HG03558 (cell line): ENCODE results near the gene IL4I1.

Source experiments
- ATAC-seq: cut with Tn5 transposase; IDR thresholded peaks from one replicate; pipeline ENCODE4 v1.9.1; 2021; ENCODE audit warnings: moderate number of reproducible peaks; ENCODE audit not compliant: unreplicated experiment; ENCODE audit errors: extremely low read depth

IL4I1 gene

GRCh38 chr19:49904136-49904535, 7.4 kb upstream of the IL4I1 start:
- no peak for ATAC-seq

- ATAC-seq: no peak
Observed at GRCh38 chr19:49895566-49896297, 955 bp downstream of the IL4I1 start.

DNA sequence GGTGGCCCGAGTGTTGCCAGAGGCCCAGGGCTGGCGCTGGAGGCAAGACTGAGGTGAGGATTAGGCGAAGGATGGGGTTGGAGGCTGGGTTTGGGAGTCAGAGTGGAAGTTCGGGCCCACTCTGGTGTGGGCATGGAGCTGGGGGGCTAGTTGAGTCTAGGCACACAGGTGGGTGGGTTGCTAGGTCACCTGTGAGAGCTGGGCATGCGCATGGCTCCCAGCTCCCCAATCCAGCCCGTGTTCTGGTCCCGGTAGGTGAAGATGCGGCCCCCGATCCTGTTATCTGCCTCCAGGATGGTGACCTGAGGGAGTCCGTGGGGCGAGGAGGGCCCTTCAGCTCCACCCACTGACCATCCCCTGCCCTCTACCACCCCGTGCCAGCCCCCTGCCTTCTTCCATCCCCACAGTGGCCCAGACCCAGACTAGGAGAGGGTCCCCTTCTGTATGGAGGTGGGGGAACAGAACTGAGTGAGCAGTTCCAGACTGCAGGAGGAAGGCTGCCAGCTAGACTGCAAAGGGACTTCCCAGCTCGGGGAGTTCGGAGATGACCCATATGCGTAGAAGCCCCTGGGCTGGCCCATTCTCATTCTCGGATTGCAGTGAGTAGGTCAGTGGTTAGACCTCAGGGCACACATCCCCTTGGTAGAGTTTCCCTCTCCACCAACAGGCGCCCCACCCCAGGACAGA, 1.7 kb downstream of the IL4I1 start:
- ATAC-seq: no peak

DNA sequence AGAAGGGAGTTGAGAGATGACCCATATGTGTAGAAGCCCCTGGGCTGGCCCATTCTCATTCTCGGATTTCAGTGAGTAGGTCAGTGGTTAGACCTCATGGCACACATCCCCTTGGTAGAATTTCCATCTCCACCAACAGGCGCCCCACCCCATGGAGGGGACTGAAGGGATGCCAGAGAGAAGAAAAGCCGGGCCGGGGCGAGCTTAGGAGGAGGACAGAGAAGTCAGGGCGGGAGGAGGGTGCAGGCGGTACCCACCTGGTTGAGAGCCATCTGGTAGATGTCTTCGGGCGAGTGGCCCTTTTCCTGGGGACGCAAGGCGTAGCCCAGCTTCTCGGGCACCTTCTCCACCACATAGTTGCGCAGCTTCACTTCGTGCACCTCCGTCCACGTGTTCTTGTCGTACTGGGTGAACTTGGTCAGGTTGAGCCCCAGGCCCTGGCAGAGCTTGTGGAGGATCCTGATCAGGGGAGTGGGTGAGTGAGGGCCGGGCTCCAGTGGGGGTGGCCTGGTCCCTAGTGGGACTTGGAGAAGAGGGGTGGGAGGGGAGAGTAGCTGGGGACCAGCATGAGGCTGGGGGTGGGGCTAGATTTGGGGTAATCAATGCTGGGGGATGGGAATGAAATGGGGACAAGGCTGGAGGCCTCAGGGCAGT, 2.5 kb downstream of the IL4I1 start:
- ATAC-seq: no peak

DNA sequence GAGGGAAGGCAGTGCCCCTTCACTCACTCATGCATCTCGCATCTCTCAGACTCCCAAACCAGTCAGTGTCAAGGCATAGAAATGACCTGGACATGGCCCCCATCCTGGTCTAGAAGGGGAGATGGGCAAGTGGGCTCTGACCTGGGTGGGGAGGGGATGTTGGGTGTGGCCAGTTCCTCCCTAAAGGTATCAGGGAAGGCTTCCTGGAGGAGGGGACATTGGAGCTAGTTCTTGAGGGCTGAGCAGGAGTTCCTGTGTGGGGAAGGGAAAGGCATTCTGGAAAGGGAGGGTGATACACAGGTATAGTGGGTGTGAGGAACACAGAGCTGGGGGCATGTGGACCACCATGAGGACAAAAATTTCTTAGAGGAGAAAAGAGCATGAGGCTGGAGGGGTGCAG, 4.0 kb downstream of the IL4I1 start:
- ATAC-seq: no peak

- ATAC-seq: no peak
Observed at GRCh38 chr19:49891393-49891792, 5.3 kb downstream of the IL4I1 start.

DNA sequence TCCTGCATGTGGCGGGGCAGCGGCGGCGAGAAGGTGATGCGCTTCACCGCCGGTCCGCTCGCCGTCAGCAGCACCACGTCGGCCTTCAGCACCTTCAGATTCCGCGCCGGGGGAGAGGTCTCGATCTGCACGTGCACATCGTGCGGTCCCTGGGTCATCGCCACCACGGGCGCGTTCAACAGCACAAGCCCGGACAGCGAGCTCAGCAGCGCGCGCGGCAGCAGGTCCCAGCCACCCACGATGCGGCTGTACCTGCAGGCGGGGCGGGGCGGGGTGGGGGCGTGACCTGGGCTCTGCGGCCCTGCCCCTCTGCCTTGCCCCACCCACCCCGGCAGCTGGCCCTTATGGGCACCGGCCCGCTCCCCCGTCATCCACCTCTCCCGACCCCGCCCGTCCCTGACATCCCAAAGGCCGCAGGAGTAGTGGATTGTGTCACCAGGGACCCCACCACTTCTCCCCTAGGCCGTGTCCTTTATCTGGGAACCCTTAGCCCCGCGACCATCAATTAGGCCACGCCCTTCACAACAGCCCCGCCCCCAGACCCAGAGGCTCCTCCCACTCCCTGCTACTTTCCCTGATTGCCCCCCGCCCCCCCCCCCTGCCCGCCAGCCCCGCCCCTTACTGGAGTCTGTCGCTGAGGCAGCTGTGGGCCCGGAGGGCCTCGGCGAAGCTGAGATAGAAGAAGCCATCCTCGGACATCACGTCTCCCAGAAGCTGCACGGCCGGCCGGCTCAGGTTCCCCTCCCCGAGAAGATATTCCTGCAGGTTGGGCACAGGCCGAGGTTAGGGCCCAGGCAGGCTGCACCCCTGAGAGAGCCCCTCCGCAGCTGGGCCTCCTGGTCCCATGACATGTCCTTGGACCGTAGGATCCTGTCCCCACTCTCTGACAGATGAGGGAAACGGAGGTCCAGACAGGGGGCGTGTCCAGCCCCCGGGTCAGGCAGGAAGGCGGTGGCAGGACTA, 6.1 kb downstream of the IL4I1 start:
- no peak for ATAC-seq

GRCh38 chr19:49889687-49890348, 6.9 kb downstream of the IL4I1 start:
- ATAC-seq: no peak

DNA sequence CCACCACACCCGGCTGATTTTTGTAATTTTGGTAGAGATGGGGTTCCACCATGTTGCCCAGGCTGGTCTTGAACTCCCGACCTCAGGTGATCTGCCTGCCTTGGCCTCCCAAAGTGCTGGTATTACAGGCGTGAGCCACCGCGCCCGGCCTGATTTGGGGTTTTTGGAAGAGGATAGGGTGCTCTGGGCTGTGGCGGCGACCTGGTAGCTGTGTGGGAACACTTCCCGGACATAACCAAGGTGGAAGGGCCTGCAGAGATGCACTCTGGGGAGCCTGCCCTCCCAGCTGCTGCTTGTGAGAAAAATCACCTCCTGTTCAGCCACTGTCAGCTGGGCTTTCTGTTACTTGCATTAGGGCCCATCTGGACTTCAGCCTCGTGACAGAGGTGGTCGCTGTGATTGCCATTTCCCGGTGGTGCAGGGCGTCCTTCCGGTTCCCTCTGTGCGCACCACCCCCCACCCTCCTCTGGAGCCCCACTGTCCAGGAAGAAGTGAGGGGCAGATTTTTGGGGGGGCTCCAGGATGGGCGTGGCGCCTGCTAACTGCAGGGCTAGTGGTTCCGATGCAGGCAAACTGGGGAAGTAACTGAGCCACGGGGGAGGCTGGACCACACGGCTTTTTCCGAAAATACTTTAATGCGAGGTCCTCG, 7.5 kb downstream of the IL4I1 start:
- no peak for ATAC-seq

- no peak for ATAC-seq
Observed at GRCh38 chr19:49888510-49888824, 8.2 kb downstream of the IL4I1 start.

GRCh38 chr19:49887665-49888509, 8.8 kb downstream of the IL4I1 start:
- no peak for ATAC-seq

DNA sequence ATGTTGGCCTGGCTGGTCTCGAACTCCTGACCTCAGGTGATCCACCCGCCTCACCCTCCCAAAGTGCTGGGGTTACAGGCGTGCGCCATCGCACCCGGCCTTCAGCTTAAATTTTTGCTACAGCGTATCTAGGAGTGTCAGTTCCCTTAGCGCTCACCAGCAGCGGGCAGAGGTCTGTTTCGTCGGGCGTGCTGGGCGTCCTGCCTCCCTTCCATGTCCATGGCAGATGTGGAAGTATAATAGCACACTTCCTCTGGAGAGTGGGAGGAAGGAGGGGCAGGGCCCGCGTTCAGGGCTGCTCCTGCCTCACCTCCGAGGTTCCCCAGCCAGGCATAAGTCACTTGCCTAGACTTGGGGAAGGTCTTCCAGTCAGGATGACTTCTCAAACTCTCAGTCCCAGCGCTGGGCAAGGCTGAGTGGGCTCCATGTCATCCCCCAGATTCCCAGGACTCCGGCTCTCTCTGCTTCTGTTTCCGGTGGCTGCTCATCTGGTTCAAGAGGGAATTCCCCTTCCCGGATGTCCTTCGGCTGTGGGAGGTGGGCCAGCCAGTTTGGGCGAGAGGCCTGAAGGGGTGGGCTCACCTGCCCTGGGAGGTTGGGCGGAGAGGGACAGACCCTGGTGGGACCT, 9.5 kb downstream of the IL4I1 start:
- ATAC-seq: no peak

DNA sequence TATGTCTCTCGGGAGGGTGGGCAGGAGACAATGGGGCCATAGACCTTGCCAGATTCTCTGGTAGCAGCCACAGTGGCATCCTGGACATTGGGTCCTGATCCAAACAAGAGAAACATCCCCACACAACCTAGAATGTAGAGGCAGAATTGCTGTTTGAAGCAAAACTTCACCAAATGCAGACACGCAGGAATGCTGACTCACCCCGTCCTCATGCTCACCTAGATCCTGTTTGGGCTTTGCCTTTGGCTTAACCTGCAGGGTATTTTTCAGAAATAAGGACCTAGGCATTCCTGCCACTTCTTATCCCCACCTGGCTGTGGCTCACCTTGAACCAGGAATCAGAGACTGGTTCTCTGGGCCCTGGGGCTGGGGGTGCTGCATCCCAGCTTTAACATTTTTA, 11.9 kb downstream of the IL4I1 start:
- no peak for ATAC-seq

DNA sequence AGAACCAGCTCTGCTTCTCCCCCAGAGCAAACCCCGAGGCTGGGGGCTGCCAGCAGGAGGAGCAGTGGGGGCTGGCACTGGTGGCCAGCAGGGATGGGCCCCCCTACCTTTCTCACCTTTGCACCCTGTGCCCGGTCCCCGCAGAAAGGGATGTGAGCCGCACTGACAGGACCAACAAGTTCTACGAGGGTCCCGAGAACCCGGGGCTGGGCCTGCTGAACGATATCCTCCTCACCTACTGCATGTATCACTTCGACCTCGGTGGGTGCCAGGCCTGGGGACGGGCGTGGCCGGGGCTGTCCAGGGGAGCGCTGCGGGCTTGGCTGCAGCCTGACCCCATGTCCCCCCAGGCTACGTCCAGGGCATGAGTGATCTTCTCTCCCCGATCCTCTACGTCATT, 12.6 kb downstream of the IL4I1 start:
- ATAC-seq: no peak

DNA sequence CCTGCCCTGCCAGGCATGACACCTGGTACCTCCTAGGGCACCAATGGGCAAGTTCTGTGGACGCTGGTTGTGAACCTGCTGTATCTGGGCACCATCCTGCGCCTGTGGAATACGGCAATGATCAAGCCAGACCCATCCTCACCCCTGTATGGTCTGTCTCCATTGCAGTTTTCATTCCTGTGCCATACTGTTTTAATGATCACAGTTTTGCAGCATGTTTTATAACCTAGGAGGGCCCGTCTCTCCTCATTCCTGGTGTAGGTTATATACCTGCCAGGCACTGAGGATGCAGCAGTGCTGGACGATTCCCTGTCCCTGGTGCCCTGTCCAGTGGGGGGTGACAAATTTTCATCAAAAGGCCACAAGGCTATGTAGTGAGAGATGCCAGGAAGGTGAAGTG, 13.6 kb downstream of the IL4I1 start:
- no peak for ATAC-seq

GRCh38 chr19:49882643-49883042, 14.0 kb downstream of the IL4I1 start:
- no peak for ATAC-seq

DNA sequence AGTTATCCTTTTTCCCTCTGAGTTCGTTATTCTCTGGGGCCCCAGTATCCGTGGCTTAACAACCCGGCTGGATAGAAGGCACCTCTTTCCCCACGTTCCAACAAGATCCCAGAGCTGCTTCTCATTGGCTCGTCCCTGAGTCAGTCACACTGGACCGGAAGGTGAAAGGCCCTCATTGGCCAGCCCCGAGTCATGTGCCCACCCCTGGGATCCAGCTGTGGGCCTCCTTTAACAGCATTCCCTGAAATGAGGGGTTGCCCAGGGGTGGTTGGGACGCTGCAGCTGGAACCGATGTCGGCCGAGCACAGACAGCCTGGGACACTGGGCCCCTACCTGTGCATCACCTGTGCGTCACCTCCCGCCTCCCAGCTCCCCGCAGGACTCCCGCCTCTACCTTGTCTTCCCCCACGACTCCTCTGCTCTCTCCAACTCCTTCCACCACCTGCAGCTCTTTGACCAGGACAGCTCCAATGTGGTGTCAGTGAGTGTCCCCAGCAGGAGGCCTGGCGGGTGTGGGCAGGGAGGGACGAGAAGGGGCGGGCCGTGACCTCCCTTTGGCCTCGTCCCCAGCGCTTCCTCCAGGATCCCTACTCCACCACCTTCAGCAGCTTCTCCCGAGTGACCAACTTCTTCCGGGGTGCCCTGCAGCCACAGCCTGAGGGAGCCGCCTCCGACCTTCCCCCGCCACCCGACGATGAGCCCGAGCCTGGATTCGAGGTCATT, 14.9 kb downstream of the IL4I1 start:
- no peak for ATAC-seq

GRCh38 chr19:49881186-49881585, 15.5 kb downstream of the IL4I1 start:
- ATAC-seq: no peak
